Right cardiac atrium (tissue), 5 donors: ENCODE results near the gene MESD. TPM values are rescaled to one million over a fixed set of nuclear protein-coding genes. Genes with fewer than 3 reads are reported as not detected.

ENCODE experiments used
- ATAC-seq, 2 donors: fragments of 200-7000 bp; cut with Tn5 transposase; one replicate each; pipeline versions ENCODE4 v1.8.0 to v1.9.1; 2020; ENCODE audit warnings: moderate library complexity in 2 of 2, mild to moderate bottlenecking in 1 of 2
- DNase-seq, 3 donors: peaks; one replicate each; pipeline ENCODE4 v3.0.0-alpha.2; 2020
- H3K27ac ChIP-seq: one replicate; pipeline ENCODE4 v1.5.1; 2013; ENCODE audit warnings: mild to moderate bottlenecking, low read length, control low read depth, moderate library complexity
- H3K27me3 ChIP-seq: one replicate; pipeline ENCODE4 v1.6.1; 2013; ENCODE audit not compliant: control insufficient read depth, insufficient read depth
- H3K4me1 ChIP-seq: one replicate; pipeline ENCODE4 v1.6.1; 2013; ENCODE audit warnings: low read length; ENCODE audit not compliant: control insufficient read depth, insufficient read depth
- H3K4me3 ChIP-seq: one replicate; pipeline ENCODE4 v1.5.1; 2013; ENCODE audit warnings: low read length, control low read depth
- H3K9me3 ChIP-seq: one replicate; pipeline ENCODE4 v1.6.1; 2013; ENCODE audit warnings: low read length; ENCODE audit not compliant: control insufficient read depth
- WGBS: extraction: QIAGEN DNeasy Blood & Tissue Kit; methylation state at CpG from one replicate; pipeline ENCODE4 v1.1.7; 2013; 5-methylcytosine and 5-hydroxymethylcytosine counted together
- intact Hi-C, 4 donors: fragments of 100-400 bp; cut with DNase I; formaldehyde crosslinking; loops; one replicate each; pipeline versions ENCODE4 v1.11.0 to v1.14.0; 2022 to 2023
- polyA plus RNA-seq: library from polyadenylated mRNA; stranded (reverse); fragments of 200-250 nt; gene quantifications from one replicate; pipeline ENCODE4 v1.2.3, GENCODE V29; 2013
- total RNA-seq, 4 donors: library from RNA; stranded (reverse); fragmentation: NEBNext Ultra II Directional; extraction: Animal tissue kit (Norgen Biotek cat#: 25700); gene quantifications; one replicate each; pipeline ENCODE4 v1.2.1, GENCODE V29; 2021
- donor health status: healthy with polysubstance abuse.
- donor health status: DM: no; HTN: yes; CAD: no.
- donor health status: DM: no; HTN: no; CAD: no.
- donor health status: DM: no; HTN: yes; CAD: no; lungs with severe emphysema.
- donor health status: DM: yes; HTN: yes; CAD: no.

MESD gene
- total and polyA plus RNA-seq, 5 donors, result 13.2 to 18.9 (median 16.4) TPM

DNA sequence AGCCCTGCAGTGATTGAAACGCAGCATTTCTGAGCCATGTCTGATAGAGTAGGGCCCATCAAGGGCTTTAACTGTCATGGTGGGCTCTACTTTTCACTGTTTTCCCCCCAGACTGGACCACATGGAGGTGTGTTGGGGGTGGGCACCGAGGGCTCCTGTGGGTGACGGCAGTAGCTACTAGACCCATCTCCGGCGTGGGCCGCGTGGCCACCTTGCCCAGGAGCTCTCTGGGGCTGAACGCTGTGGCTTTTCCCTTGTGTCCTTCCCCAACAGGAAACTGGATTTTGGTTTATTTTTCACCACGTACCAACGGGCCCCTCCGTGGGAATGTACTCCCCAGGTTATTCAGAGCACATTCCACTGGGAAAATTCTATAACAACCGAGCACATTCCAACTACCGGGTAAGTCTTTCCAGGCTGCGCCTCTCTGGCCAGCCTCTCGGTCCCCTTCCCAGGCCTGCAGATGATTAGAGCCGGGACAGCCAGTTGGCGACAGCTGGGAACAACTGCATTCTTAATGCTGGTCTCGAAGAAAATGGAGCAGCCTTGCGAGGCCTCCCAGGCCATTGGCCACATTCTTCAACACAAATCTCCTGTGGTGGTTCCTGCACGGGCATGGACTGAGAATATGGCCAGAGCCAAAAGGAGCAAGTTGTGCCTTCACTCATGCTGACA, 67.7 kb downstream of the MESD start:
- Histone ChIP-seq H3K27ac (no peak overlapping the region), H3K27me3 (no peaks in the 10 kb centered on the region), H3K4me1 (no peaks in the 10 kb centered on the region), H3K4me3 (no peak overlapping the region), H3K9me3 (no peaks in the 10 kb centered on the region)
- 83% methylated on average over 20 of the region's 20 CpGs for WGBS
- intact Hi-C loops, result no loop called here
- DNase-seq, result no peak
- no peak for ATAC-seq

DNA sequence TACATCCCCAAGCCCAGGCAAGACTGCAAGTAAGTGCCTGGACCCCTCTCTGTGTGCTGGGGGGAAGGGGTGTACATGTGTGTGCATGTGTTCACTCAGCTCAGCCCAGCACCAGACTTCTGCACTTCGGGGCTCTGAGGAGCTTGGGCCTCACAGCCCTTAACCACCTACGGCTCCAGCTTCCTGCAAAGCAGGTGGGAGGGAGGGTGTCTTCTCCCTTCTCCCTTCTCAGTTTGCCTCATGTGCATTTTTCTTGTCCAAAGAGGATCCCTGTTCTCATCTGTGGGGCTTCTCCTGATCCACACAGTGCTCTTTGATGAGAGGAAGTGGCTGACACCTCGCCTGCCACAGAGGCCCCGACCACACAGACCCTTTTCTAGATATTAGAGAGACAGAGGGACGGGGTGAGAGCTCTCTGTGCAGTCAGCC, 69.3 kb downstream of the MESD start:
- DNase-seq (no peak), ATAC-seq (no peak)
- H3K4me1 ChIP-seq, result no peaks in the 10 kb centered on the region
- H3K27ac ChIP-seq, result no peak overlapping the region
- no peaks in the 10 kb centered on the region for H3K27me3 ChIP-seq
- H3K4me3 ChIP-seq, result no peak overlapping the region
- no peaks in the 10 kb centered on the region for H3K9me3 ChIP-seq
- WGBS, result 77% methylated on average over 5 of the region's 5 CpGs
- intact Hi-C loops, result no loop called here

DNA sequence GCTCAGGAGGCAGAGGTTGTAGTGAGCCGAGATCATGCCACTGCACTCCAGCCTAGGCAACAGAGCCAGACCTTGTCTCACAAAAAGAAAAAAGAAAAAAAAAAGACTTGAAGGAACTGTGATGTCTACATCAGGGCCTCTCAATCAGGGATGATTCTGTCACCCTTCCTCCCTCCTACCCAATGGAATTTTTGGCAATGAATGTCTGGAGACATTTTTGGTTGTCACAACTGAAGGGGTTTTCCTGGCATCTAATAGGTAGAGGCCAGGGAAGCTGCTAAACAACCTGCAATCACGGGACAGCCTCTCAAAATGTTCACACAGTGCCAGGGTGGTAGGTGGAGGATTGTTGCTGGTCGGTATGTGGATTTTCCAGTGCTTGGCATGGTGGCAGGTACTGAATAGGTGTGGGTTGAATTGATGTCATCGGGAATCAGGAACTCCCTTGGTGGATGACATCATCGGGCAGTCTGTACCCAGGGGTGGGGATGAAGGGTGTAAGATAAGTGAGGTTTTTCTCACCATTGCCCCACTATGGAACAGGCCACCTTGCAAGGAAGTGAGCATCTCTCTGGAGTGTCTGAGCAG, 71.3 kb downstream of the MESD start:
- Histone ChIP-seq H3K4me3 (no peak overlapping the region), H3K27ac (no peak overlapping the region), H3K27me3 (no peaks in the 10 kb centered on the region), H3K4me1 (no peaks in the 10 kb centered on the region), H3K9me3 (no peaks in the 10 kb centered on the region)
- intact Hi-C loops, result no loop called here
- WGBS, result 87% methylated on average over 5 of the region's 5 CpGs
- DNase-seq, result no peak
- no peak for ATAC-seq

DNA sequence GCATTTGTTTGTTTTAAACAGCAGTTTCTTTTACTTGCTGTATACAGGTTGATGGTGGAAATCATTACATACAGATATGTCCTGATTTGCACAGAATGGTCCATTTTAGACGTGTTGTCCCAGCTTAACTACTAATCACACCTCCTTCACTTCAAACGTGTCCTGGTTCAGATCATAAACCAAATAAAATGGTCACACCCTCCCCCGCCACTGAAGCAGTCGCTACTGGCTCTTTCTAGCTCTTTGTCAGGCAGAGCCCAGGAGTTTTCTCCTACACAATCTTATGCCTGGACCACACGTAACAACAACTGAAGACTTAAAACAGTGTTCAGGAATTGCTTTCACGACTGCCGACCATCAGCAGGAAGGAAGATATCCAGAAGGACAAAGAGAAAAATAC, 73.6 kb downstream of the MESD start:
- DNase-seq, result no peak
- intact Hi-C loops, result no loop called here
- WGBS, result 81% methylated on average over 7 of the region's 7 CpGs
- Histone ChIP-seq H3K4me1 (no peaks in the 10 kb centered on the region), H3K4me3 (no peak overlapping the region), H3K9me3 (no peaks in the 10 kb centered on the region), H3K27me3 (no peaks in the 10 kb centered on the region), H3K27ac (no peak overlapping the region)
- no peak for ATAC-seq

DNA sequence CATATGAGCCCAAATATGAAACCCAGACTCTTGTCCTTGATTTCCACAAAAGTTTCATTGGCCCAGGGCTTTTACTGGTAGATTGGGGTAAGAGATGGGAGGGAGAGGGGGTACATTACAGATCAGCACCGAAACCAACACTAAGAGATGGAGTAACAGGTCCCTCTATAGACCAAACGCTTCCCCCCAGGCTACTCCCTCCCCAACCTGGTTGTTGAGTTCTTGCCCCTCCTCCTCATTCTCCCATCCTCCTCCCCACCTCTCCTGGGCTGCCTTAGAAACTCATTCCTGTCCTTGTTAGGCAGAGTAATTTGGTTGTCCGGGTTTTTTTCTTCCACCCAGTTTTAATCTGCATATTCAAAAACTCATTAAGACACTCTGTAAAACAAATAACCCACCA, 74.1 kb downstream of the MESD start:
- H3K27me3 ChIP-seq, result no peaks in the 10 kb centered on the region
- no peaks in the 10 kb centered on the region for H3K4me1 ChIP-seq
- no peak overlapping the region for H3K4me3 ChIP-seq
- intact Hi-C loops, result no loop called here
- H3K9me3 ChIP-seq, result no peaks in the 10 kb centered on the region
- no peak overlapping the region for H3K27ac ChIP-seq
- no peak for ATAC-seq
- 78% methylated on average over 3 of the region's 3 CpGs for WGBS
- no peak for DNase-seq

DNA sequence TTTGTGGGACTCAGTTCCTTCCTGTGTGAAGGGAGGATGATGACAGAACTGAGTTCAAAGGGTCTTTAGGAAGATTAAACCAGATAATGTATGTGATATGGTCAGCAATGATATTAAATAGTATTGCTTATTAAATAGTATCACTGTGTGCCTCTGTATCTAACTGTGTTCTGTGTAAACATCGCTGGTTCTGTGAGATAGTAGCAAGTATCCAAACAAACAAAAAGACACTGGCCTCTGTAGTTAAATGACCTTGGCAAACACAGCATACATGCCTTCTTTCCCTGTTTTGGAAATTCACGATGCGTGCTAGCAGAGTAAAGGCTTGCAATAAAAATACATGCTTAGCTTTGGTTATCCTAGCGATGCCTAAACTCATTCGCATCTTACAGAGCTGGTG, 76.1 kb downstream of the MESD start:
- Histone ChIP-seq H3K4me1 (no peaks in the 10 kb centered on the region), H3K4me3 (no peak overlapping the region), H3K27me3 (no peaks in the 10 kb centered on the region), H3K27ac (no peak overlapping the region), H3K9me3 (no peaks in the 10 kb centered on the region)
- DNase-seq, result no peak
- WGBS, result 84% methylated on average over 5 of the region's 5 CpGs
- intact Hi-C loops, result no loop called here
- no peak for ATAC-seq

DNA sequence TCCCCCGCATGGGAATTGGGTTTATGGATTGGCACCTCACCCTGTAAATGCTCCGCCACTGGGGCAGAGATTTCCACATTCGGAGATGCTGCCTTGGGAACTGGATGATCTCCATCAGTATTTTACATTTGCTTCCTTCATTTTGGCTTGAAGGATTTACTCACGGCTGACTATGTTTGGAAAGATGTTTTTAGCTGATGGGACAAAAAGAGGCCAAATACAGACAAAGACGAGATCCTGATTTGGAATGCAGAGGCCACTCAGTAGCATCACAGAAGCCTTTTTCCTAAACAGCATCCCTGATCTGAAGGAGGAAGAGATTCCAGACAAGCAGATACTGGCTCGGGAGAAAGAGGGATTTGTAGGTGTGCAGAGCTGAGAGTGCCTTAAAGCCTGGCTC, 76.9 kb downstream of the MESD start:
- Histone ChIP-seq H3K27me3 (no peaks in the 10 kb centered on the region), H3K4me1 (no peaks in the 10 kb centered on the region), H3K4me3 (no peak overlapping the region), H3K27ac (no peak overlapping the region), H3K9me3 (no peaks in the 10 kb centered on the region)
- no peak for ATAC-seq
- WGBS, result 94% methylated on average over 6 of the region's 6 CpGs
- DNase-seq, result no peak
- intact Hi-C loops, result no loop called here

DNA sequence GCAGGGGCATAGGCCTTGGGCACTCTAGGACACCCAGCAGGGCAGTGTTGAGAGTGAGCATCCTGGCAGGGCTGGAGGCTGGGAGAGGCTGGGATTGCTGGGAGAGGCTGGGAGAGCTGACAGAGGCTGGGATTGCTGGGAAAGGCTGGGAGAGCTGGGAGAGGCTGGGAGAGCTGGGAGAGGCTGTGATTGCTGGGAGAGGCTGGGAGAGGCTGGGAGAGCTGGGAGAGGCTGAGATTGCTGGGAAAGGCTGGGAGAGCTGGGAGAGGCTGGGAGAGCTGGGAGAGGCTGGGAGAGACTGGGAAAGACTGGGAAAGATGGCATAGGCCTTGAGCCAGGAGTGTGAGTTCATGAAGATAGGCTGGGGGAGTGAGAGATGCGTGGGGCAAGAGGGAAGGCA, 77.8 kb downstream of the MESD start:
- Histone ChIP-seq H3K4me3 (no peak overlapping the region), H3K27ac (no peak overlapping the region), H3K9me3 (no peaks in the 10 kb centered on the region), H3K4me1 (no peaks in the 10 kb centered on the region), H3K27me3 (no peaks in the 10 kb centered on the region)
- intact Hi-C loops, result no loop called here
- ATAC-seq, result peak in 1 of 2 donors; percentile 19
- DNase-seq, result no peak
- WGBS, result 91% methylated on average over 1 of the region's 1 CpG

DNA sequence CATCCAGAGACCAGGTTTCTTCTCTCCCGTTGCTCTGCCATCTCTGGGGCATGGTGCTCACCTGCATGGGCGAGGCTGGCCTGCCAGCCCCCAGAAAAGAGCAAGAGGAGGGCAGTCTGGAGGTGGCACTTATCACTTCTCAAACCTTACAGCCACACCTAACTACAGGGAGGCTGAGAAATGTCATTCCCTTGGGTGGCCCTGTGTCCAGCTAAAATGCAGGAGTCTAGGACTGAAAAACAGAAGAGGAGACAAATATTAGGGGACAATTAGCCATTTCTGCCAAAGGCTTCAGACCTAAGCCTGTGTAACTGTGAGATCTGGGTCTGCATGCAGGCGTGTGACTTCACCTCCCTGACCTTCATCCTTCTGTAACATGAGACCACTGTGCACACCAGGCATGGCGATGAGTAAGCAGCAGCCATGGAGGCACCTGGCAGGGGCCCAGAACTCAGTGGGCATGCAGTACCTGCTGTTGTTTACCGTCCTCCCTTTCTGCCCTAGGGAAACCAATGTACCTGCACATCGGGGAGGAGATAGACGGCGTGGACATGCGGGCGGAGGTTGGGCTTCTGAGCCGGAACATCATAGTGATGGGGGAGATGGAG, 83.4 kb downstream of the MESD start:
- no peak for DNase-seq
- peaks cover 15% of the 10 kb centered on the region for H3K4me1 ChIP-seq
- intact Hi-C loops, result no loop called here
- no peaks in the 10 kb centered on the region for H3K27me3 ChIP-seq
- 93% methylated on average over 11 of the region's 11 CpGs for WGBS
- H3K27ac ChIP-seq, result no peak overlapping the region
- no peaks in the 10 kb centered on the region for H3K9me3 ChIP-seq
- no peak for ATAC-seq
- no peak overlapping the region for H3K4me3 ChIP-seq

DNA sequence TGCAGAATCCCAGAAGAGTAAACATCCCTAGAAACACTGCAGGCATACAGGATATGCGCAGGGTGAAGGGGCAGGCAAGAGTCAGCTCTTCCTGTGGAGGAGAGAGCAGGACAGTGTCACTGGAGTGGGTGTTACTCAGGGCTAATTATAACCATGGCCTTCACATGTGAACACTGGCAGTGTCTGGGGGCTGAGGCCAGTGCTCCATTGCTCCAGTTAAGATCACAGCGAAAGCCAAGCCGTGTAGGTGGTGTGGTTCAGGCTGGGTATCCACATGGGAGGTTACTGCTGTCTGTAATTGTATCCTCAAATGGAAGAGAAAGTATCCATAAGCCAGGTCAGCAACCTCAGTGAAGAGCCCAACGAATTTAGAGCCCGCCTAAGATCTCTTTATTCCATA, 84.6 kb downstream of the MESD start:
- Histone ChIP-seq H3K9me3 (no peaks in the 10 kb centered on the region), H3K27me3 (no peaks in the 10 kb centered on the region), H3K27ac (no peak overlapping the region), H3K4me3 (no peak overlapping the region), H3K4me1 (peaks cover 15% of the 10 kb centered on the region)
- intact Hi-C loops, result no loop called here
- WGBS, result 75% methylated on average over 5 of the region's 5 CpGs
- DNase-seq (peak; percentile 16 to 57 (median 48)), ATAC-seq (peak; percentile 90 to 92)

DNA sequence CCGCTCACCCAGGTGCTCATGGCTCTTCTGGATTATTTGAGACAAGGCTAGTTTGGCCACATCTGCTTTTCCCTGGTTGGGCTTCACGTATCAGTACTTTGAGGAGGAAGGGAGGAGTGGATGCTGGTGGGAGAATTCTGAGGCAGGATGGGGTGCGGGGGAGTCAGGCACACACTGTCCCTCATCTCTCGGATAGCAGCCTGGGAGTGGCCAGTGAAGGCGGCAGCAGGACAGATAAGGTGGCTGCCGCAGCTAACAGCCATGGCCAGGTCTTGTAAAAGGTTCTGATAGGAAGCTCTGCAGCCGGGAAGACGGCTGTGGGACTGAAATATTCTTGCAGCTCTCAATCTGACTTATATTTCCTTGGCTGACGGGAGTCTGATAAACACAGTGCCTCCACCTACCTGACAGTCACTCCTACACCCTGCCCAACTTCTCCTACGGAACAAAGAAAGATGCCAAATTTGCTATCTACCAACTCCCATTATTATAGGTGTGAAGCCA, 87.3 kb downstream of the MESD start:
- H3K4me3 ChIP-seq, result no peak overlapping the region
- H3K9me3 ChIP-seq, result no peaks in the 10 kb centered on the region
- H3K27ac ChIP-seq, result peak overlapping the region; percentile 12
- intact Hi-C loops, result no loop called here
- peak; percentile 51 to 80 (median 52) for DNase-seq
- H3K27me3 ChIP-seq, result no peaks in the 10 kb centered on the region
- H3K4me1 ChIP-seq, result peaks cover 15% of the 10 kb centered on the region
- WGBS, result 42% methylated on average over 10 of the region's 10 CpGs
- ATAC-seq, result peak; percentile 66 to 86
